H9 (cell line): ENCODE measurements around the gene CTCFL. TPM values are rescaled to one million over a fixed set of nuclear protein-coding genes. Genes with fewer than 3 reads are reported as not detected.

Experiments
- DNase-seq: peaks from one replicate; pipeline ENCODE4 v3.0.0-alpha.2; 2017
- H2AFZ ChIP-seq: one replicate; pipeline ENCODE4 v1.6.1; 2013; ENCODE audit warnings: mild to moderate bottlenecking, low read length, control low read depth, moderate library complexity
- H2AK5ac ChIP-seq: 2 replicates; pipeline ENCODE4 v1.6.1; 2013; ENCODE audit warnings: low read length, control low read depth, mixed read lengths; ENCODE audit not compliant: insufficient read length
- H2BK120ac ChIP-seq: one replicate; pipeline ENCODE4 v1.6.1; 2013; ENCODE audit warnings: low read depth, mild to moderate bottlenecking, low read length, control low read depth, inconsistent platforms; ENCODE audit not compliant: poor library complexity, severe bottlenecking
- H2BK12ac ChIP-seq: 2 replicates; pipeline ENCODE4 v1.6.1; 2013; ENCODE audit warnings: low read length, control low read depth, mixed read lengths, low read depth; ENCODE audit not compliant: insufficient read length
- H2BK15ac ChIP-seq: 2 replicates; pipeline ENCODE4 v1.6.1; 2013; ENCODE audit warnings: low read depth, low read length, control low read depth
- H2BK20ac ChIP-seq: one replicate; pipeline ENCODE4 v1.6.1; 2013; ENCODE audit warnings: low read depth, mild to moderate bottlenecking, low read length, control low read depth, inconsistent platforms; ENCODE audit not compliant: poor library complexity, severe bottlenecking
- H2BK5ac ChIP-seq: 2 replicates; pipeline ENCODE4 v1.6.1; 2013; ENCODE audit warnings: low read length, control low read depth, mixed read lengths; ENCODE audit not compliant: insufficient read length
- H3K14ac ChIP-seq: 2 replicates; pipeline ENCODE4 v1.6.1; 2013; ENCODE audit warnings: low read length, control low read depth; ENCODE audit not compliant: insufficient read depth
- H3K18ac ChIP-seq: 2 replicates; pipeline ENCODE4 v1.6.1; 2013; ENCODE audit warnings: low read depth, mild to moderate bottlenecking, mixed read lengths, low read length, control low read depth; ENCODE audit not compliant: insufficient read length
- H3K23ac ChIP-seq: 2 replicates; pipeline ENCODE4 v1.6.1; 2013; ENCODE audit warnings: low read length, control low read depth, mixed read lengths, low read depth; ENCODE audit not compliant: insufficient read length
- H3K23me2 ChIP-seq: 2 replicates; pipeline ENCODE4 v1.6.1; 2013; ENCODE audit warnings: low read depth, mild to moderate bottlenecking, mixed read lengths, low read length, control low read depth; ENCODE audit not compliant: insufficient read length, poor library complexity, severe bottlenecking
- H3K27ac ChIP-seq: 2 replicates; pipeline ENCODE4 v1.5.1; 2013; ENCODE audit warnings: low read length, control low read depth, mixed read lengths, low read depth; ENCODE audit not compliant: insufficient read length
- H3K27me3 ChIP-seq: 2 replicates; pipeline ENCODE4 v1.6.1; 2013; ENCODE audit warnings: low read length, control low read depth, inconsistent platforms; ENCODE audit not compliant: insufficient read depth
- H3K4ac ChIP-seq: 2 replicates; pipeline ENCODE4 v1.6.1; 2013; ENCODE audit warnings: low read depth, mild to moderate bottlenecking, control low read depth, inconsistent platforms, low read length, moderate library complexity
- H3K4me1 ChIP-seq: 2 replicates; pipeline ENCODE4 v1.6.1; 2013; ENCODE audit warnings: low read length, control low read depth, inconsistent platforms; ENCODE audit not compliant: insufficient read depth
- H3K4me2 ChIP-seq: 2 replicates; pipeline ENCODE4 v1.6.1; 2013; ENCODE audit warnings: low read length, control low read depth, mixed read lengths; ENCODE audit not compliant: insufficient read length, insufficient read depth
- H3K56ac ChIP-seq: 2 replicates; pipeline ENCODE4 v1.6.1; 2013; ENCODE audit warnings: low read depth, mild to moderate bottlenecking, mixed read lengths, low read length, control low read depth; ENCODE audit not compliant: insufficient read length
- H3K79me1 ChIP-seq: 2 replicates; pipeline ENCODE4 v1.6.1; 2013; ENCODE audit warnings: low read depth, mild to moderate bottlenecking, moderate library complexity, low read length, control low read depth, inconsistent platforms; ENCODE audit not compliant: insufficient read depth, poor library complexity, severe bottlenecking
- H3K79me2 ChIP-seq: 2 replicates; pipeline ENCODE4 v1.6.1; 2013; ENCODE audit warnings: low read length, control low read depth, inconsistent platforms; ENCODE audit not compliant: insufficient read depth
- H3K9ac ChIP-seq: 2 replicates; pipeline ENCODE4 v1.6.1; 2013; ENCODE audit warnings: low read length, control low read depth, mixed read lengths; ENCODE audit not compliant: insufficient read length; ENCODE audit errors: extremely low read depth
- H3K9me3 ChIP-seq: one replicate; pipeline ENCODE4 v1.6.1; 2013; ENCODE audit warnings: low read depth, low read length, inconsistent platforms; ENCODE audit not compliant: control insufficient read depth
- H3T11ph ChIP-seq: one replicate; pipeline ENCODE4 v1.6.1; 2013; ENCODE audit warnings: mild to moderate bottlenecking, low read length, control low read depth, inconsistent platforms
- H4K20me1 ChIP-seq: one replicate; pipeline ENCODE4 v1.6.1; 2013; ENCODE audit not compliant: control insufficient read depth, insufficient read length, insufficient read depth
- H4K5ac ChIP-seq: 2 replicates; pipeline ENCODE4 v1.6.1; 2013; ENCODE audit warnings: low read depth, mild to moderate bottlenecking, mixed read lengths, low read length, control low read depth; ENCODE audit not compliant: insufficient read length
- H4K8ac ChIP-seq: replicated peaks from 2 replicates; pipeline ENCODE4 v1.6.1; 2013; ENCODE audit warnings: low read length, control low read depth, mixed read lengths, low read depth; ENCODE audit not compliant: insufficient read length
- H4K91ac ChIP-seq: 2 replicates; pipeline ENCODE4 v1.6.1; 2013; ENCODE audit warnings: low read depth, mild to moderate bottlenecking, moderate library complexity, mixed read lengths, low read length, control low read depth; ENCODE audit not compliant: insufficient read length
- H3K27ac Mint-ChIP-seq, 3 experiments: 2 replicates in 2 of 3; 3 replicates in 1 of 3; pipeline ENCODE4 v1.8.0; 2020 to 2021; ENCODE audit warnings: mixed read lengths in 3 of 3, mild to moderate bottlenecking in 1 of 3, moderate library complexity in 1 of 3
- H3K27me3 Mint-ChIP-seq: 2 replicates; pipeline ENCODE4 v1.8.0; 2021; ENCODE audit warnings: low read depth, mild to moderate bottlenecking, moderate library complexity, mixed read lengths
- H3K36me3 Mint-ChIP-seq, 3 experiments: 2 replicates in 2 of 3; 3 replicates in 1 of 3; pipeline ENCODE4 v1.8.0; 2020 to 2021; ENCODE audit warnings: low read depth in 3 of 3, mixed read lengths in 3 of 3; ENCODE audit not compliant: insufficient read depth in 1 of 3
- H3K4me1 Mint-ChIP-seq, 2 experiments: 2 replicates each; pipeline ENCODE4 v1.8.0; 2020; ENCODE audit warnings: mixed read lengths in 2 of 2
- H3K4me3 Mint-ChIP-seq, 2 experiments: 2 replicates in 1 of 2; 3 replicates in 1 of 2; pipeline ENCODE4 v1.8.0; 2020 to 2021; ENCODE audit warnings: mild to moderate bottlenecking in 2 of 2, mixed read lengths in 2 of 2, moderate library complexity in 1 of 2
- H3K9me3 Mint-ChIP-seq, 2 experiments: 2 replicates in 1 of 2; 3 replicates in 1 of 2; pipeline ENCODE4 v1.8.0; 2020; ENCODE audit warnings: mild to moderate bottlenecking in 2 of 2, mixed read lengths in 2 of 2, moderate library complexity in 1 of 2
- CTCF ChIP-seq: fragments of 200-600 bp; sonication (generic); conservative IDR thresholded peaks from 3 replicates; pipeline ENCODE4 v1.8.0; 2021; ENCODE audit warnings: antibody characterized with exemption, mild to moderate bottlenecking
- WGBS: extraction: QIAGEN DNeasy Blood & Tissue Kit; methylation state at CpG from one replicate; pipeline ENCODE4 v1.1.7; 2013; ENCODE audit warnings: missing lambda C conversion rate, low lambda C conversion rate, mixed read lengths; ENCODE audit not compliant: insufficient read length; ENCODE audit errors: extremely low coverage; 5-methylcytosine and 5-hydroxymethylcytosine counted together
- total RNA-seq: library from RNA; stranded (reverse); gene quantifications from 2 replicates; pipeline ENCODE4 v1.2.1, GENCODE V29; 2021

The CTCFL gene
- total RNA-seq, 1 experiment from 2014 or later = 0.90 TPM

GRCh38 chr20:57553376-57554018, 28.6 kb upstream of the CTCFL start:
- no peak overlapping the region for H3K56ac ChIP-seq
- H3K23me2 ChIP-seq = no peaks in the 10 kb centered on the region
- H2BK12ac ChIP-seq = no peak overlapping the region
- no peak overlapping the region for H3K27ac ChIP-seq
- no peaks in the 10 kb centered on the region for H3K9me3 ChIP-seq
- no peak for DNase-seq
- no peaks in the 10 kb centered on the region for H3K27me3 ChIP-seq
- no peak overlapping the region for H2BK120ac ChIP-seq
- H3K27me3 Mint-ChIP-seq = peaks cover 13% of the 10 kb centered on the region
- no peak overlapping the region for H2AK5ac ChIP-seq
- H3K4me1 Mint-ChIP-seq = peaks cover 7 to 8% of the 10 kb centered on the region in 2 experiments
- no peaks in the 10 kb centered on the region; a peak in 1 of 7 replicates for H3K36me3 Mint-ChIP-seq
- no peak overlapping the region for H2BK15ac ChIP-seq
- no peak overlapping the region for H3K23ac ChIP-seq
- no peak overlapping the region for H3K4me3 Mint-ChIP-seq
- H3K4ac ChIP-seq = no peak overlapping the region
- H3K4me2 ChIP-seq = no peak overlapping the region
- no peak for TF ChIP-seq CTCF
- no peaks in the 10 kb centered on the region for H4K20me1 ChIP-seq
- H4K8ac ChIP-seq = no peak overlapping the region
- no peak overlapping the region for H4K91ac ChIP-seq
- H2AFZ ChIP-seq = no peak overlapping the region
- H3K79me2 ChIP-seq = no peaks in the 10 kb centered on the region
- no CpG with 5 or more reads among the region's 11 CpGs for WGBS
- no peak overlapping the region for H2BK5ac ChIP-seq
- no peak overlapping the region for H3K9ac ChIP-seq
- no peaks in the 10 kb centered on the region for H3K4me1 ChIP-seq
- no peak overlapping the region for H3T11ph ChIP-seq
- no peak overlapping the region for H3K14ac ChIP-seq
- H3K9me3 Mint-ChIP-seq = no peaks in the 10 kb centered on the region; a peak in 1 of 5 replicates
- no peak overlapping the region for H3K27ac Mint-ChIP-seq
- H3K79me1 ChIP-seq = no peaks in the 10 kb centered on the region
- no peak overlapping the region for H3K18ac ChIP-seq
- no peak overlapping the region for H4K5ac ChIP-seq
- no peak overlapping the region for H2BK20ac ChIP-seq
